Brain microvascular endothelial cell (primary cell): ENCODE results near the gene DYNC1H1.

ENCODE experiments used
- DNase-seq: peaks from one replicate; pipeline ENCODE4 v3.0.0-alpha.2; 2020
- H3K27ac ChIP-seq: fragments of 250-450 bp; sonication (Bioruptor Pico); 2 replicates; pipeline ENCODE4 v1.5.1; 2020; ENCODE audit warnings: mild to moderate bottlenecking, moderate library complexity
- H3K27me3 ChIP-seq: fragments of 250-450 bp; sonication (Bioruptor Pico); replicated peaks from 2 replicates; pipeline ENCODE4 v1.5.1; 2020; ENCODE audit warnings: mild to moderate bottlenecking
- H3K36me3 ChIP-seq: fragments of 250-450 bp; sonication (Bioruptor Pico); replicated peaks from 2 replicates; pipeline ENCODE4 v1.5.1; 2020; ENCODE audit warnings: mild to moderate bottlenecking
- H3K4me3 ChIP-seq: 2 replicates; pipeline ENCODE4 v1.5.1; 2011; ENCODE audit warnings: low read depth, mild to moderate bottlenecking, control low read depth, low read length, moderate library complexity
- CTCF ChIP-seq: IDR thresholded peaks from 2 replicates; pipeline ENCODE4 v1.5.1; 2011; ENCODE audit warnings: low read depth, mild to moderate bottlenecking, moderate library complexity, low read length, control low read depth, inconsistent platforms; ENCODE audit errors: missing control alignments
- in situ Hi-C: cut with HindIII; loops from 2 replicates; pipeline ENCODE4 v1.10.0; 2017; ENCODE audit warnings: low sequenced_read_pairs, low pct_ligation_motif_present

DYNC1H1 gene

GRCh38 chr14:102092806-102093205, 128.4 kb downstream of the DYNC1H1 start:
- in situ Hi-C loops, result no loop called here
- Histone ChIP-seq H3K4me3 (no peak overlapping the region), H3K36me3 (no peaks in the 10 kb centered on the region), H3K27me3 (no peaks in the 10 kb centered on the region), H3K27ac (no peak overlapping the region)
- DNase-seq, result no peak
- TF ChIP-seq CTCF, result no peak

GRCh38 chr14:102094101-102094500, 129.7 kb downstream of the DYNC1H1 start:
- DNase-seq, result no peak

GRCh38 chr14:102095231-102095870, 131.0 kb downstream of the DYNC1H1 start:
- no peak overlapping the region for H3K27ac ChIP-seq
- TF ChIP-seq CTCF, result no peak
- H3K4me3 ChIP-seq, result no peak overlapping the region
- DNase-seq, result peak; percentile 27
- in situ Hi-C loops, result no loop called here
- H3K36me3 ChIP-seq, result no peaks in the 10 kb centered on the region
- no peaks in the 10 kb centered on the region for H3K27me3 ChIP-seq

More at GRCh38 chr14:102094101-102094500, 129.7 kb downstream of the DYNC1H1 start:
- H3K27me3 ChIP-seq, result no peaks in the 10 kb centered on the region
- H3K4me3 ChIP-seq, result no peak overlapping the region
- in situ Hi-C loops, result no loop called here
- H3K27ac ChIP-seq, result no peak overlapping the region
- no peak for TF ChIP-seq CTCF
- H3K36me3 ChIP-seq, result no peaks in the 10 kb centered on the region

- DNase-seq, result peak; percentile 5
- no peaks in the 10 kb centered on the region for H3K27me3 ChIP-seq
Observed at GRCh38 chr14:102095871-102096568, 131.6 kb downstream of the DYNC1H1 start.

GRCh38 chr14:102096569-102097188, 132.3 kb downstream of the DYNC1H1 start:
- in situ Hi-C loops, result no loop called here
- peak; percentile 70 for DNase-seq

More at GRCh38 chr14:102095871-102096568, 131.6 kb downstream of the DYNC1H1 start:
- TF ChIP-seq CTCF, result peak; percentile 32
- H3K27ac ChIP-seq, result no peak overlapping the region
- no peaks in the 10 kb centered on the region for H3K36me3 ChIP-seq
- H3K4me3 ChIP-seq, result no peak overlapping the region
- in situ Hi-C loops, result no loop called here

More at GRCh38 chr14:102096569-102097188, 132.3 kb downstream of the DYNC1H1 start:
- Histone ChIP-seq H3K36me3 (no peaks in the 10 kb centered on the region), H3K27ac (no peak overlapping the region), H3K4me3 (no peak overlapping the region), H3K27me3 (no peaks in the 10 kb centered on the region)
- TF ChIP-seq CTCF, result peak; percentile 89
